NB4 (cell line): Measurements from ENCODE around the gene EMC8.

ENCODE experiments used
- DNase-seq: peaks from one replicate; pipeline ENCODE4 v3.0.0; 2010; ENCODE audit warnings: low read depth
- H3K4me3 ChIP-seq: one replicate; pipeline ENCODE4 v1.5.1; 2011; ENCODE audit warnings: mild to moderate bottlenecking, low read depth, low read length, moderate library complexity
- CTCF ChIP-seq: IDR thresholded peaks from one replicate; pipeline ENCODE4 v1.5.1; 2012; ENCODE audit warnings: low read depth, low read length
- MAX ChIP-seq: IDR thresholded peaks from 2 replicates; pipeline ENCODE4 v1.6.1; 2011; ENCODE audit warnings: low read depth, low read length
- MYC ChIP-seq: IDR thresholded peaks from 2 replicates; pipeline ENCODE4 v1.6.1; 2011; ENCODE audit warnings: low read depth, low read length
- POLR2A ChIP-seq: IDR thresholded peaks from 2 replicates; pipeline ENCODE4 v1.6.1; 2011; ENCODE audit warnings: mild to moderate bottlenecking; ENCODE audit not compliant: insufficient read length; ENCODE audit errors: extremely low read depth

EMC8 gene

GRCh38 chr16:85746460-85747215 is 52.7 kb downstream of the EMC8 start:
- no peak for DNase-seq
- TF ChIP-seq POLR2A = no peak
- no peak for TF ChIP-seq CTCF
- no peak for TF ChIP-seq MYC
- no peak for TF ChIP-seq MAX
- H3K4me3 ChIP-seq = no peak overlapping the region

GRCh38 chr16:85738923-85739715 is 60.2 kb downstream of the EMC8 start:
- TF ChIP-seq MYC (no peak), CTCF (no peak), POLR2A (no peak), MAX (no peak)
- DNase-seq = no peak
- H3K4me3 ChIP-seq = no peak overlapping the region

GRCh38 chr16:85736921-85737320 is 62.4 kb downstream of the EMC8 start:
- TF ChIP-seq MYC (no peak), MAX (no peak), CTCF (no peak), POLR2A (no peak)
- no peak for DNase-seq
- H3K4me3 ChIP-seq = no peak overlapping the region

GRCh38 chr16:85735946-85736345 is 63.4 kb downstream of the EMC8 start:
- H3K4me3 ChIP-seq = no peak overlapping the region
- TF ChIP-seq MAX (no peak), CTCF (no peak), MYC (no peak), POLR2A (no peak)
- DNase-seq = peak; percentile 51

- no peak for TF ChIP-seq MAX
- no peak for TF ChIP-seq POLR2A
- TF ChIP-seq MYC = no peak
- TF ChIP-seq CTCF = no peak
- no peak for DNase-seq
- H3K4me3 ChIP-seq = no peak overlapping the region
Observed at GRCh38 chr16:85735225-85735635, 64.1 kb downstream of the EMC8 start.
